ENCODE measurements around the gene BFAR. TPM values are rescaled to one million over a fixed set of nuclear protein-coding genes. Genes with fewer than 3 reads are reported as not detected.

The BFAR gene, protein sequence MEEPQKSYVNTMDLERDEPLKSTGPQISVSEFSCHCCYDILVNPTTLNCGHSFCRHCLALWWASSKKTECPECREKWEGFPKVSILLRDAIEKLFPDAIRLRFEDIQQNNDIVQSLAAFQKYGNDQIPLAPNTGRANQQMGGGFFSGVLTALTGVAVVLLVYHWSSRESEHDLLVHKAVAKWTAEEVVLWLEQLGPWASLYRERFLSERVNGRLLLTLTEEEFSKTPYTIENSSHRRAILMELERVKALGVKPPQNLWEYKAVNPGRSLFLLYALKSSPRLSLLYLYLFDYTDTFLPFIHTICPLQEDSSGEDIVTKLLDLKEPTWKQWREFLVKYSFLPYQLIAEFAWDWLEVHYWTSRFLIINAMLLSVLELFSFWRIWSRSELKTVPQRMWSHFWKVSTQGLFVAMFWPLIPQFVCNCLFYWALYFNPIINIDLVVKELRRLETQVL
- total RNA-seq (ENCODE audit: unreplicated experiment): 80.7 TPM
- long read RNA-seq, transcript BFAR-203 (4 exons, 1,414 nt): minor isoform, 21 of 66 reads
- long read RNA-seq, transcript BFAR-201 (8 exons, 3,039 nt): major isoform, 36 of 66 reads
- long read RNA-seq, partial matches to known transcripts: 1 of 66 reads
- long read RNA-seq, other reads (novel, unspliced or antisense): 3 of 66 reads

- DNase-seq (ENCODE audit: low spot score): peak; percentile 99
- peaks cover 34% of the 10 kb centered on the region for H3K4me1 Mint-ChIP-seq (ENCODE audit: unreplicated experiment)
- peak within 1 kb of the TSS; percentile 99 for H3K27ac Mint-ChIP-seq (ENCODE audit: unreplicated experiment)
- H3K36me3 Mint-ChIP-seq (ENCODE audit: low read depth, unreplicated experiment): no peaks in the 10 kb centered on the region
- no peaks in the 10 kb centered on the region for H3K9me3 Mint-ChIP-seq (ENCODE audit: unreplicated experiment)
- no peak for TF ChIP-seq CTCF (IDR thresholded peaks at IDR 0.05; ENCODE audit: unreplicated experiment)
- peak within 1 kb of the TSS; percentile 99 for H3K4me3 Mint-ChIP-seq (ENCODE audit: unreplicated experiment)
- H3K27me3 Mint-ChIP-seq (ENCODE audit: unreplicated experiment): peaks cover 14% of the 10 kb centered on the region
Measured at GRCh38 chr16:14632693-14633569, at the start of gene BFAR. Gene BFAR, plus strand, starts transcription at chr16:14632951. Its CDS starts 11,396 bp downstream, at chr16:14644347.

DNA sequence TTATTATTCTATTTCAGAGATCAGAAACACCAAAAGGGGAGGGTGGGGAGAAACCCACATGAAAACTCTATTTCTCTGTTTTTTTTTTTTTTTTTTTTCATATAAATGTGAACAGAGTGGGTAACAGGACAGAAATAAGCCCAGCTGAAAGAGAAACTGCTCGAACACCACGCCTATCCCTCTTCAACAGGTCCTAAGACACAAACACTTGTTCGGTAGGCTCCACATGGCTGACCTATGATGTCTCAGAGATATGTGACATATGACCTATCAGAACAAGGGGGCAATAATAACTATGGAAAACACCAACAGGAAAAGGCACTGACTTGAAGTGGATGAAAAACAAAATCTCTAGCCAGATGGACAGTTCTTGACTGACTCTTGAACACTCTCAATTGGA, 47.5 kb upstream of the BFAR start:
- H3K27me3 Mint-ChIP-seq (ENCODE audit: unreplicated experiment): peaks cover 1% of the 10 kb centered on the region
- no peak overlapping the region for H3K4me3 Mint-ChIP-seq (ENCODE audit: unreplicated experiment)
- DNase-seq (ENCODE audit: low spot score): no peak
- H3K9me3 Mint-ChIP-seq (ENCODE audit: unreplicated experiment): no peaks in the 10 kb centered on the region
- no peak for TF ChIP-seq CTCF (IDR thresholded peaks at IDR 0.05; ENCODE audit: unreplicated experiment)
- peaks cover 21% of the 10 kb centered on the region for H3K36me3 Mint-ChIP-seq (ENCODE audit: low read depth, unreplicated experiment)
- H3K4me1 Mint-ChIP-seq (ENCODE audit: unreplicated experiment): no peaks in the 10 kb centered on the region
- H3K27ac Mint-ChIP-seq (ENCODE audit: unreplicated experiment): no peak overlapping the region

DNA sequence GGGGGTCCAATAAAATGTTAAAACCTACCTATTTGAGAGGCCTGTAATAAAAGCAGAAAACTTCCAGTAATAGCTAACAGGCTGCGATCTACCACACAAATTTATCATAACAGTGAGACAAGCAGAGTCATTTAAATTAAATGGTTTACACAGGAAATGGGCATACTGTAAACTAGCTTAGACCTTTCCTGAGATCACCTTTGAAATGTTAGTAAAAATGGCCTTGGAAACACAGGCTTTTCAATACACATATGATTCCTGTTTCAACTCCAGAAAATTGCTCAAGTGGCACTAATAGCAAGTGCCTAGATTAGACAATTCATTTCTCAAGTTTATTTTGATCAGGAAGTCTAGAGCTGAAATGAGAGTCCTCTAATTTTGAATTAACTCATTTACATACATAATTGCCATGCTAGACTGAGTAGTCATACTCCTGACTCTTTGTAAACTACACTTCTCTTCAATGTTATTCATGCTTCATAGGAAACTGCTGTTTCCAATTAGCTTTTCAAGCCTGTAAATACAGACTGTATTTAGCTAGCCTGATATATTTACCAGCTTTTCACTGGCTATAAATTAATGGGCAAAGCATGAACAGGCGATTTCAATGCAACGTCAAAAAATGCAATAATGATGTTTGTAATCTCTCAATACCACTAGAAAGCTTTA, 46.0 kb upstream of the BFAR start:
- Mint-ChIP-seq H3K9me3 (ENCODE audit: unreplicated experiment) (no peaks in the 10 kb centered on the region), H3K27me3 (ENCODE audit: unreplicated experiment) (no peaks in the 10 kb centered on the region), H3K4me1 (ENCODE audit: unreplicated experiment) (no peaks in the 10 kb centered on the region), H3K27ac (ENCODE audit: unreplicated experiment) (no peak overlapping the region), H3K36me3 (ENCODE audit: low read depth, unreplicated experiment) (peaks cover 14% of the 10 kb centered on the region), H3K4me3 (ENCODE audit: unreplicated experiment) (no peak overlapping the region)
- no peak for TF ChIP-seq CTCF (IDR thresholded peaks at IDR 0.05; ENCODE audit: unreplicated experiment)
- no peak for DNase-seq (ENCODE audit: low spot score)

GRCh38 chr16:14600164-14600563, 32.6 kb upstream of the BFAR start:
- Mint-ChIP-seq H3K27me3 (ENCODE audit: unreplicated experiment) (peaks cover 2% of the 10 kb centered on the region), H3K4me1 (ENCODE audit: unreplicated experiment) (no peaks in the 10 kb centered on the region), H3K36me3 (ENCODE audit: low read depth, unreplicated experiment) (peaks cover 37% of the 10 kb centered on the region), H3K27ac (ENCODE audit: unreplicated experiment) (no peak overlapping the region), H3K4me3 (ENCODE audit: unreplicated experiment) (no peak overlapping the region), H3K9me3 (ENCODE audit: unreplicated experiment) (no peaks in the 10 kb centered on the region)
- peak; percentile 74 for TF ChIP-seq CTCF (IDR thresholded peaks at IDR 0.05; ENCODE audit: unreplicated experiment)
- no peak for DNase-seq (ENCODE audit: low spot score)
